ENCODE measurements around the gene HM13. TPM values are rescaled to one million over a fixed set of nuclear protein-coding genes. Genes with fewer than 3 reads are reported as not detected.
A peak's percentile ranks its signal among the peaks of the same experiment; 100 is the strongest.

HM13 gene
- total and polyA plus RNA-seq, 2 of the 13 experiments (the other 11 are each of a cell fraction or from before 2014, with no cell fraction given) = 118 to 243 TPM

- TF ChIP-seq NFAT5 (CRISPR knock-in tag; IDR thresholded peaks at IDR 0.05) (0 out of 2 replicates have a peak, but pooled peaks have one; percentile 1), MAFK (conservative IDR thresholded peaks at IDR 0.05 in 1 of 2, IDR thresholded peaks at IDR 0.05 in 1 of 2; ENCODE audit: low read length in 2 of 2) (no peak), ZBTB3 (CRISPR knock-in tag; IDR thresholded peaks at IDR 0.05; ENCODE audit: borderline replicate concordance, low read depth) (no peak), PRPF4 (IDR thresholded peaks at IDR 0.05; ENCODE audit: low read depth, low read length, poor library complexity, severe bottlenecking) (no peak), GTF3A (CRISPR knock-in tag; conservative IDR thresholded peaks at IDR 0.05) (0 out of 2 replicates have a peak, but pooled peaks have one; percentile 19), CCAR2 (optimal IDR thresholded peaks at IDR 0.05; ENCODE audit: low read depth, low read length) (no peak), HHEX (CRISPR knock-in tag; IDR thresholded peaks at IDR 0.05) (no peak), ZNF292 (CRISPR knock-in tag; IDR thresholded peaks at IDR 0.05; ENCODE audit: borderline replicate concordance, low read depth) (no peak), SNAPC4 (CRISPR knock-in tag; IDR thresholded peaks at IDR 0.05) (peak; percentile 93), SAP130 (CRISPR knock-in tag; IDR thresholded peaks at IDR 0.05; ENCODE audit: low read depth) (no peak), BCL3 (CRISPR knock-in tag; IDR thresholded peaks at IDR 0.05) (no peak), ZNF850 (CRISPR knock-in tag; conservative IDR thresholded peaks at IDR 0.05) (no peak), MAFF (IDR thresholded peaks at IDR 0.05; ENCODE audit: low read depth, low read length) (no peak), ISL2 (CRISPR knock-in tag; IDR thresholded peaks at IDR 0.05) (no peak), NKX3-1 (CRISPR knock-in tag; IDR thresholded peaks at IDR 0.05) (no peak), PBX3 (CRISPR knock-in tag; IDR thresholded peaks at IDR 0.05; ENCODE audit: borderline replicate concordance) (no peak), ZNF605 (CRISPR knock-in tag; IDR thresholded peaks at IDR 0.05) (peak; percentile 93; the same call in 1 of the 2 replicates)
Observed at GRCh38 chr20:31572042-31572700, 57.9 kb downstream of the HM13 start (continued).

Measured in HepG2 (cell line).